Right atrium auricular region (tissue), 2 donors: Measurements from ENCODE around the gene TMEM63B. TPM values are rescaled to one million over a fixed set of nuclear protein-coding genes. Genes with fewer than 3 reads are reported as not detected.

Experiments
- DNase-seq: peaks from one replicate; pipeline ENCODE4 v3.0.0-alpha.2; 2019; ENCODE audit warnings: low spot score
- H3K27ac ChIP-seq, 2 donors: fragments of 200-600 bp; sonication (generic); 1 replicate in 1 of 2; 2 replicates in 1 of 2; pipeline ENCODE4 v1.5.1; 2016 to 2019
- H3K27me3 ChIP-seq, 2 donors: fragments of 200-600 bp; sonication (generic); one replicate each; pipeline versions ENCODE4 v1.5.1 to v1.6.0; 2017 to 2019
- H3K36me3 ChIP-seq: fragments of 200-600 bp; sonication (generic); one replicate; pipeline ENCODE4 v1.5.1; 2016
- H3K4me1 ChIP-seq, 2 donors: fragments of 200-600 bp; sonication (generic); one replicate each; pipeline versions ENCODE4 v1.5.1 to v1.6.0; 2017 to 2019
- H3K4me3 ChIP-seq, 2 donors: fragments of 200-600 bp; sonication (generic); 1 replicate in 1 of 2; 2 replicates in 1 of 2; pipeline ENCODE4 v1.5.1; 2017 to 2019; ENCODE audit warnings: mild to moderate bottlenecking in 1 of 2, moderate library complexity in 1 of 2
- H3K9me3 ChIP-seq, 2 donors: fragments of 200-600 bp; sonication (generic); one replicate each; pipeline ENCODE4 v1.5.1; 2019
- total RNA-seq, 2 donors: library from RNA; depleted of rRNA; stranded (reverse); fragments of >200 nt; gene quantifications; one replicate each; pipeline ENCODE4 v1.1.0, GENCODE V29; 2016
- TF ChIP-seq, protein P1 (sequence below), 2 donors: fragments of 200-600 bp; sonication (generic); IDR thresholded peaks; one replicate each; pipeline ENCODE4 v1.5.1; 2019; ENCODE audit warnings: antibody characterized with exemption in 2 of 2

The TMEM63B gene
- total RNA-seq, 2 donors from 2014 or later, result 29.2 to 37.1 TPM

DNA sequence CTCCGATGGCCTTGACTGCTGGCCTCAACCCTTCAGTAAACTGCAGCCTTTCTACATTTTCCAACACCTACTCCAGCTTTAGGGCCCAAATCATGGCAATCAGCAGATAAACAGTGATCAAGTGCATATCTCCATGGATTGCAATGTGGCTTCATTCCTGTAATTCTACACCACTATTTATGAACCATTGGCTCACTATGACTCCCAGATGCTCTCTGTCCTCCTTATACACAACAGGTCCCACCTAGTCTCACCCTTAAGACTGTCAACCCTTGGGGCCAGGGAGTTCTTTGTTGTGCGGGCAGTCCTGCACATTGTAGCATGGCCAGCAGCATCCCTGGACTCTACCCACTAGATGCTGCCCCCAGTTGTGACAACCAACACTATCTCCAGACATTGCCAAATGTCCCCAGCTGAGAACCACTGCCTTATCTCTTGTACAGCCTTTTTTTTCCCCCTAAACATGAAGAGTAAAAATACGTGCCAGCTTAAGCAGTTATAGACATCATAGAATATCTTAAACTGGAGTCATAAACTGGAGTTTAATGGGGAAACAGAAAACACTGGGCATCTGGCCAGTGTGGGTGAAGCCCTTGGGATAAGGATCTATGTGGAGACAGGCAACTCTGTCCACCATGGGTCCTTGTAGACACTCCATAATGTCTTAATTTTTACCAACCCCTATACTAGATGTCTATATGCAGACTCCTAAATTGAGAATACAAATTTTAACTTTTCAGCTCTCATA lies 21.2 kb upstream of the TMEM63B start:
- Histone ChIP-seq H3K9me3 (no peaks in the 10 kb centered on the region), H3K27me3 (no peaks in the 10 kb centered on the region), H3K4me3 (no peak overlapping the region), H3K4me1 (peaks cover 0 to 64% of the 10 kb centered on the region in 2 donors), H3K36me3 (peaks cover 16% of the 10 kb centered on the region), H3K27ac (peak overlapping the region in 1 of 2 donors; percentile 18)
- DNase-seq, result no peak
- TF ChIP-seq, protein P1, sequence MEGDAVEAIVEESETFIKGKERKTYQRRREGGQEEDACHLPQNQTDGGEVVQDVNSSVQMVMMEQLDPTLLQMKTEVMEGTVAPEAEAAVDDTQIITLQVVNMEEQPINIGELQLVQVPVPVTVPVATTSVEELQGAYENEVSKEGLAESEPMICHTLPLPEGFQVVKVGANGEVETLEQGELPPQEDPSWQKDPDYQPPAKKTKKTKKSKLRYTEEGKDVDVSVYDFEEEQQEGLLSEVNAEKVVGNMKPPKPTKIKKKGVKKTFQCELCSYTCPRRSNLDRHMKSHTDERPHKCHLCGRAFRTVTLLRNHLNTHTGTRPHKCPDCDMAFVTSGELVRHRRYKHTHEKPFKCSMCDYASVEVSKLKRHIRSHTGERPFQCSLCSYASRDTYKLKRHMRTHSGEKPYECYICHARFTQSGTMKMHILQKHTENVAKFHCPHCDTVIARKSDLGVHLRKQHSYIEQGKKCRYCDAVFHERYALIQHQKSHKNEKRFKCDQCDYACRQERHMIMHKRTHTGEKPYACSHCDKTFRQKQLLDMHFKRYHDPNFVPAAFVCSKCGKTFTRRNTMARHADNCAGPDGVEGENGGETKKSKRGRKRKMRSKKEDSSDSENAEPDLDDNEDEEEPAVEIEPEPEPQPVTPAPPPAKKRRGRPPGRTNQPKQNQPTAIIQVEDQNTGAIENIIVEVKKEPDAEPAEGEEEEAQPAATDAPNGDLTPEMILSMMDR (IDR thresholded peaks at IDR 0.05), result no peak

DNA sequence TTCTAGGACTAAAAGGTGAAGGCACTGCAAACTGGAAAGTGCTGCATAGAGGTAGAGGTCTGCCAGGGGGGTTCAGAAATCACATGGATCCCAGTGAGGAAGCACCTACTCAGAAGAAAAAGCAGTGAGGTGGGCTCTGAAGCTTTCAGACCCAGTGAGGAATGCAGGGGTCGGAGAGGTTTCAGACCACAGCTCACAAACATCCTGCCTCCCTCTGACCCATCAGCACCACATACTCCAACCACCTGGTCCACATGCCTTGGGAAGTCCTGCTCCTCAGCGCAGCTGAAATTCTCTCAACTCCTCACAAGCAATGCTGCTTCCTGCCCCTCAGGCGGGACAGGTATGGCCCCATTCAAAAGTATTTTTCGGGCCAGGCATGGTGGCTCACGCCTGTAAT lies 20.3 kb upstream of the TMEM63B start:
- H3K4me1 ChIP-seq, result peaks cover 0 to 62% of the 10 kb centered on the region in 2 donors
- no peak for DNase-seq
- H3K4me3 ChIP-seq, result no peak overlapping the region
- H3K27ac ChIP-seq, result peak overlapping the region in 1 of 2 donors; percentile 18
- no peaks in the 10 kb centered on the region for H3K27me3 ChIP-seq
- H3K36me3 ChIP-seq, result peaks cover 25% of the 10 kb centered on the region
- TF ChIP-seq, protein P1 (IDR thresholded peaks at IDR 0.05), result no peak
- H3K9me3 ChIP-seq, result no peaks in the 10 kb centered on the region

DNA sequence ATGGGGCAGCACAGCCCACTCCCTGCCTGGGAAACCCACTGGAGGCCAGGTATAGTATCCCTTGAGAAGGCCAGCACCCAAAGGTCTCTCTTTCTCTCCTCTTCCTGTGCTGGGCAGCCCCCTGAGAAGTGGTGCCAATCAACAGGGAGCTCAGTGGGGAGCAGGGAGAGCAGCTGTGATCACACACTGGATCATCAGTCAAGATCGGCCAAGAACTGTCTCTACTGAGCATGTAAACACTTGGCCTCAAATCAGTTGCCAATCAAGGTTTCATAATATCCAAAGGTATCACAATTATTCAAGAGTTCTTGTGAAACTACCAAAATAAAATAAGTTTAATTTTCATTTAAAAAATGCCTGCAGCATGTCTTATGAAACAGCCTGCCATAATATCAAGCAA lies 18.9 kb upstream of the TMEM63B start:
- TF ChIP-seq, protein P1 (IDR thresholded peaks at IDR 0.05), result no peak
- H3K36me3 ChIP-seq, result peaks cover 39% of the 10 kb centered on the region
- peaks cover 0 to 61% of the 10 kb centered on the region in 2 donors for H3K4me1 ChIP-seq
- peak overlapping the region in 1 of 2 donors; percentile 85 for H3K27ac ChIP-seq
- no peaks in the 10 kb centered on the region for H3K27me3 ChIP-seq
- H3K9me3 ChIP-seq, result no peaks in the 10 kb centered on the region
- DNase-seq, result no peak
- H3K4me3 ChIP-seq, result no peak overlapping the region

DNA sequence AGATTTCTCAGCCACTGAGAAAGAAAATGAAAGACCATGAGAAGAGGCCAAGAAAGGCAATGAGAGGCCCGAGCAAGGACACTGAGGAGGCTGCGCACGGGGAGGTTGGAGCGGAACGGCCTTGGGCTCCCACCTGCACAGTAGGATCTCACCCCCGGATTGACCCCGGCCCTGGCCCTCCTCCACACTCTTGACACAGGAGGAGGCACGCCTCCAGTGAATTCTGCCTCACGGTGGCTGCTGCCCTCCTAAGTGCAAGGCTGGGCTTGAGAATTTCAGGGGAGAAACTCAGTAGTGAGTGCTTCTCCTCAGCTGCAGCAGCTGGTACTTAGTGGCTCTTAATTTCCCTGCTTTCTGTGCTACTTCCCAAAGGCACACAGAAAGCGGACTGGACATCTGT lies 18.1 kb upstream of the TMEM63B start:
- no peaks in the 10 kb centered on the region for H3K27me3 ChIP-seq
- no peak overlapping the region for H3K4me3 ChIP-seq
- TF ChIP-seq, protein P1 (IDR thresholded peaks at IDR 0.05), result no peak
- H3K4me1 ChIP-seq, result peaks cover 0 to 56% of the 10 kb centered on the region in 2 donors
- H3K9me3 ChIP-seq, result no peaks in the 10 kb centered on the region
- DNase-seq, result no peak
- H3K27ac ChIP-seq, result peak overlapping the region; percentile 85 to 87
- H3K36me3 ChIP-seq, result peaks cover 40% of the 10 kb centered on the region

DNA sequence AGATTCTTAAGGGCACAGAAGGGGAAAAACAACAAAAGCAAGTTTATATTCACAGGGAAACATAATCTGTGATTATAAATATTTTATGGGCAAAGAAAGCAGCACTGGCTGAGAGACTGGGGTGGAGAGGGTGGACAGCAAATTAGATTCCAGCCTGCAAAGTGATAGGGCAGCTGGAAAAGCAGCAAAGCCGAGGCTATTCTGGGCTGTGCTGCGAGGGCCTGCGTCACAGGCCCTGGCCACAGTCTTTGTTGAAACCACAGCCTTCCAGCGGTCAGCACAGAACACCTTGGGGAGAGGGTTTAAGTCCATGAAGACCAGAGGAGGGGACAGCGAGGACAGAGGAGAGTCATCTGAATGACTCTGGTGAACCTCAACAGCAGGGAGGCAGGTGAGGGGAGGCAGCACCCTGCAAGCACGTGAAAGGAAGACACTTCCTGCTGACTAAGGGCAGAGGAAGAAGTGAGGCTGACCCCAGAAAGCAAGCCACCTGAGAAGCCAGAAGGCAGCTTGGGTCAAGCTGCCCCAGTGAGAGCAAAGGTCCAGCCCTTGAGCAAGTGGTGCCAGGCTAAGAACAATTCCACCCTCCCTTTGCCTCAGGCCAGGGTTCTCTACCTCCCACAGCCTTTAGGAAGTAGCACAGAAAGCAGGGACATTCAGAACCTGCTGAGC lies 17.2 kb upstream of the TMEM63B start:
- Histone ChIP-seq H3K27me3 (no peaks in the 10 kb centered on the region), H3K27ac (peak overlapping the region; percentile 85 to 87), H3K4me3 (no peak overlapping the region), H3K9me3 (no peaks in the 10 kb centered on the region), H3K36me3 (peaks cover 39% of the 10 kb centered on the region), H3K4me1 (peaks cover 0 to 47% of the 10 kb centered on the region in 2 donors)
- no peak for DNase-seq
- TF ChIP-seq, protein P1 (IDR thresholded peaks at IDR 0.05), result no peak
